HEK293 (cell line): Measurements from ENCODE around the gene SLC26A4.

Experiments
- OSR2 ChIP-seq: fragments of 450-650 bp; formaldehyde crosslinking; IDR thresholded peaks from 2 replicates; pipeline ENCODE4 v1.5.1; 2016; ENCODE audit warnings: missing biosample characterization, missing genetic modification characterization
- TCF7L2 ChIP-seq: IDR thresholded peaks from 2 replicates; pipeline ENCODE4 v1.6.1; 2011; ENCODE audit warnings: low read depth, mild to moderate bottlenecking, inconsistent platforms, low read length, moderate library complexity, borderline replicate concordance
- ZBTB8A ChIP-seq: fragments of 450-650 bp; formaldehyde crosslinking; IDR thresholded peaks from 2 replicates; pipeline ENCODE4 v1.5.1; 2016; ENCODE audit warnings: missing biosample characterization, missing genetic modification characterization
- ZFHX2 ChIP-seq: fragments of 450-650 bp; formaldehyde crosslinking; conservative IDR thresholded peaks from 2 replicates; pipeline ENCODE4 v1.5.1; 2016; ENCODE audit warnings: missing biosample characterization, missing genetic modification characterization
- ZNF121 ChIP-seq: fragments of 450-650 bp; formaldehyde crosslinking; IDR thresholded peaks from 2 replicates; pipeline ENCODE4 v1.5.1; 2016; ENCODE audit warnings: missing biosample characterization, missing genetic modification characterization
- ZNF132 ChIP-seq: fragments of 450-650 bp; formaldehyde crosslinking; IDR thresholded peaks from 2 replicates; pipeline ENCODE4 v1.5.1; 2017; ENCODE audit warnings: missing biosample characterization, missing genetic modification characterization, borderline replicate concordance
- ZNF626 ChIP-seq: fragments of 450-650 bp; sonication (Bioruptor Pico); formaldehyde crosslinking; IDR thresholded peaks from 2 replicates; pipeline ENCODE4 v1.5.1; 2018; ENCODE audit warnings: missing biosample characterization, missing genetic modification characterization, inconsistent platforms
- ZNF830 ChIP-seq: fragments of 450-650 bp; IDR thresholded peaks from 2 replicates; pipeline ENCODE4 v1.5.0; 2018; ENCODE audit warnings: missing biosample characterization, missing genetic modification characterization, low read depth, mild to moderate bottlenecking, moderate library complexity
- TF ChIP-seq, protein P1 (sequence below): fragments of 450-650 bp; formaldehyde crosslinking; IDR thresholded peaks from 2 replicates; pipeline ENCODE4 v1.5.1; 2016; ENCODE audit warnings: missing biosample characterization, missing genetic modification characterization
- TF ChIP-seq, protein P2 (sequence below): sonication (generic); formaldehyde crosslinking; IDR thresholded peaks from 2 replicates; pipeline ENCODE4 v1.8.1; 2022; ENCODE audit warnings: mild to moderate bottlenecking, moderate library complexity, missing genetic modification reagents
- TF ChIP-seq, protein P3 (sequence below): fragments of 450-650 bp; formaldehyde crosslinking; IDR thresholded peaks from 2 replicates; pipeline ENCODE4 v1.5.1; 2016; ENCODE audit warnings: missing biosample characterization, missing genetic modification characterization
- TF ChIP-seq, protein P4 (sequence below): fragments of 450-650 bp; formaldehyde crosslinking; conservative IDR thresholded peaks from 2 replicates; pipeline ENCODE4 v1.5.1; 2016; ENCODE audit warnings: low read depth, missing biosample characterization, missing genetic modification characterization

DNA sequence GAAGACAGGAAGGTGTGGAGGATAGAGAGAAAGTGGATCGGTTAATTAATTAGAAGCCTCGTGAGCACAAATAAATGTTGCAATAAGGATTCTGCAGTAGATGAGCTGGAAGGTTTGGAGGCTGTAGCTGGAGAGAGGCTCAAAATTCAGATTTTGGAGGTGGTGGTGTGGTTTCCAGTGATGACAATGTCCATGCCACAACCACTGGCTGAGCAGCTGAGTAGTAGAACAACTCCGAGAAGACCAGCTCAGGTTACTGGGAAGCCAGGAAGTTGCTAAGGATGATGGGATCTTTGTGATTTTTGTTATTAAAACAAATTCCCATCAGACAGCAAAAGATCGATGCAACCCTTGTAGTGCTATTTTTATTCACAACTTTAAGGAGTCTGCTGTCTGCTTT is 7.7 kb downstream of the SLC26A4 start:
- TF ChIP-seq TCF7L2 (no peak), ZNF830 (tag by site-specific recombination) (no peak), ZNF626 (tag by site-specific recombination) (no peak), OSR2 (no peak), ZNF121 (tag by site-specific recombination) (no peak), ZBTB8A (tag by site-specific recombination) (no peak), ZNF132 (no peak), ZFHX2 (tag by site-specific recombination) (no peak)
- TF ChIP-seq, protein P1, sequence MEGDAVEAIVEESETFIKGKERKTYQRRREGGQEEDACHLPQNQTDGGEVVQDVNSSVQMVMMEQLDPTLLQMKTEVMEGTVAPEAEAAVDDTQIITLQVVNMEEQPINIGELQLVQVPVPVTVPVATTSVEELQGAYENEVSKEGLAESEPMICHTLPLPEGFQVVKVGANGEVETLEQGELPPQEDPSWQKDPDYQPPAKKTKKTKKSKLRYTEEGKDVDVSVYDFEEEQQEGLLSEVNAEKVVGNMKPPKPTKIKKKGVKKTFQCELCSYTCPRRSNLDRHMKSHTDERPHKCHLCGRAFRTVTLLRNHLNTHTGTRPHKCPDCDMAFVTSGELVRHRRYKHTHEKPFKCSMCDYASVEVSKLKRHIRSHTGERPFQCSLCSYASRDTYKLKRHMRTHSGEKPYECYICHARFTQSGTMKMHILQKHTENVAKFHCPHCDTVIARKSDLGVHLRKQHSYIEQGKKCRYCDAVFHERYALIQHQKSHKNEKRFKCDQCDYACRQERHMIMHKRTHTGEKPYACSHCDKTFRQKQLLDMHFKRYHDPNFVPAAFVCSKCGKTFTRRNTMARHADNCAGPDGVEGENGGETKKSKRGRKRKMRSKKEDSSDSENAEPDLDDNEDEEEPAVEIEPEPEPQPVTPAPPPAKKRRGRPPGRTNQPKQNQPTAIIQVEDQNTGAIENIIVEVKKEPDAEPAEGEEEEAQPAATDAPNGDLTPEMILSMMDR, result no peak
- TF ChIP-seq, protein P2, sequence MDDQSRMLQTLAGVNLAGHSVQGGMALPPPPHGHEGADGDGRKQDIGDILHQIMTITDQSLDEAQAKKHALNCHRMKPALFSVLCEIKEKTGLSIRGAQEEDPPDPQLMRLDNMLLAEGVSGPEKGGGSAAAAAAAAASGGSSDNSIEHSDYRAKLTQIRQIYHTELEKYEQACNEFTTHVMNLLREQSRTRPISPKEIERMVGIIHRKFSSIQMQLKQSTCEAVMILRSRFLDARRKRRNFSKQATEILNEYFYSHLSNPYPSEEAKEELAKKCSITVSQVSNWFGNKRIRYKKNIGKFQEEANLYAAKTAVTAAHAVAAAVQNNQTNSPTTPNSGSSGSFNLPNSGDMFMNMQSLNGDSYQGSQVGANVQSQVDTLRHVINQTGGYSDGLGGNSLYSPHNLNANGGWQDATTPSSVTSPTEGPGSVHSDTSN (CRISPR knock-in tag), result no peak
- TF ChIP-seq, protein P3, sequence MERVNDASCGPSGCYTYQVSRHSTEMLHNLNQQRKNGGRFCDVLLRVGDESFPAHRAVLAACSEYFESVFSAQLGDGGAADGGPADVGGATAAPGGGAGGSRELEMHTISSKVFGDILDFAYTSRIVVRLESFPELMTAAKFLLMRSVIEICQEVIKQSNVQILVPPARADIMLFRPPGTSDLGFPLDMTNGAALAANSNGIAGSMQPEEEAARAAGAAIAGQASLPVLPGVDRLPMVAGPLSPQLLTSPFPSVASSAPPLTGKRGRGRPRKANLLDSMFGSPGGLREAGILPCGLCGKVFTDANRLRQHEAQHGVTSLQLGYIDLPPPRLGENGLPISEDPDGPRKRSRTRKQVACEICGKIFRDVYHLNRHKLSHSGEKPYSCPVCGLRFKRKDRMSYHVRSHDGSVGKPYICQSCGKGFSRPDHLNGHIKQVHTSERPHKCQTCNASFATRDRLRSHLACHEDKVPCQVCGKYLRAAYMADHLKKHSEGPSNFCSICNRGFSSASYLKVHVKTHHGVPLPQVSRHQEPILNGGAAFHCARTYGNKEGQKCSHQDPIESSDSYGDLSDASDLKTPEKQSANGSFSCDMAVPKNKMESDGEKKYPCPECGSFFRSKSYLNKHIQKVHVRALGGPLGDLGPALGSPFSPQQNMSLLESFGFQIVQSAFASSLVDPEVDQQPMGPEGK (tag by site-specific recombination), result no peak
- TF ChIP-seq, protein P4, sequence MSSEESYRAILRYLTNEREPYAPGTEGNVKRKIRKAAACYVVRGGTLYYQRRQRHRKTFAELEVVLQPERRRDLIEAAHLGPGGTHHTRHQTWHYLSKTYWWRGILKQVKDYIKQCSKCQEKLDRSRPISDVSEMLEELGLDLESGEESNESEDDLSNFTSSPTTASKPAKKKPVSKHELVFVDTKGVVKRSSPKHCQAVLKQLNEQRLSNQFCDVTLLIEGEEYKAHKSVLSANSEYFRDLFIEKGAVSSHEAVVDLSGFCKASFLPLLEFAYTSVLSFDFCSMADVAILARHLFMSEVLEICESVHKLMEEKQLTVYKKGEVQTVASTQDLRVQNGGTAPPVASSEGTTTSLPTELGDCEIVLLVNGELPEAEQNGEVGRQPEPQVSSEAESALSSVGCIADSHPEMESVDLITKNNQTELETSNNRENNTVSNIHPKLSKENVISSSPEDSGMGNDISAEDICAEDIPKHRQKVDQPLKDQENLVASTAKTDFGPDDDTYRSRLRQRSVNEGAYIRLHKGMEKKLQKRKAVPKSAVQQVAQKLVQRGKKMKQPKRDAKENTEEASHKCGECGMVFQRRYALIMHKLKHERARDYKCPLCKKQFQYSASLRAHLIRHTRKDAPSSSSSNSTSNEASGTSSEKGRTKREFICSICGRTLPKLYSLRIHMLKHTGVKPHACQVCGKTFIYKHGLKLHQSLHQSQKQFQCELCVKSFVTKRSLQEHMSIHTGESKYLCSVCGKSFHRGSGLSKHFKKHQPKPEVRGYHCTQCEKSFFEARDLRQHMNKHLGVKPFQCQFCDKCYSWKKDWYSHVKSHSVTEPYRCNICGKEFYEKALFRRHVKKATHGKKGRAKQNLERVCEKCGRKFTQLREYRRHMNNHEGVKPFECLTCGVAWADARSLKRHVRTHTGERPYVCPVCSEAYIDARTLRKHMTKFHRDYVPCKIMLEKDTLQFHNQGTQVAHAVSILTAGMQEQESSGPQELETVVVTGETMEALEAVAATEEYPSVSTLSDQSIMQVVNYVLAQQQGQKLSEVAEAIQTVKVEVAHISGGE (tag by site-specific recombination), result no peak
